ENCODE data around the gene AGFG2. TPM values are rescaled to one million over a fixed set of nuclear protein-coding genes. Genes with fewer than 3 reads are reported as not detected.

The AGFG2 gene
- total and polyA plus RNA-seq, 2 of the 13 experiments (the other 11 are each of a cell fraction or from before 2014, with no cell fraction given): 125 to 132 TPM

- TF ChIP-seq DZIP1 (CRISPR knock-in tag; IDR thresholded peaks at IDR 0.05) (peak; percentile 84; the same call in 1 of the 2 replicates), ZNF816 (CRISPR knock-in tag; IDR thresholded peaks at IDR 0.05; ENCODE audit: borderline replicate concordance) (peak; percentile 72; the same call in 1 of the 2 replicates), ZNF292 (CRISPR knock-in tag; IDR thresholded peaks at IDR 0.05; ENCODE audit: borderline replicate concordance, low read depth) (no peak; the same call in 1 of the 2 replicates), UBTF (CRISPR knock-in tag; IDR thresholded peaks at IDR 0.05) (peak; percentile 78), ZBTB46 (CRISPR knock-in tag; IDR thresholded peaks at IDR 0.05; ENCODE audit: borderline replicate concordance) (no peak), HCFC1 (IDR thresholded peaks at IDR 0.05; ENCODE audit: low read depth, low read length) (no peak; the same call in 1 of the 2 replicates), ZSCAN25 (CRISPR knock-in tag; IDR thresholded peaks at IDR 0.05) (0 out of 2 replicates have a peak, but pooled peaks have one; percentile 41), MED13 (CRISPR knock-in tag; IDR thresholded peaks at IDR 0.05) (peak; percentile 32; the same call in 1 of the 2 replicates), ZNF574 (CRISPR knock-in tag; IDR thresholded peaks at IDR 0.05) (peak; percentile 59), CREB3 (CRISPR knock-in tag; IDR thresholded peaks at IDR 0.05) (0 out of 2 replicates have a peak, but pooled peaks have one; percentile 33), ZFP91 (CRISPR knock-in tag; IDR thresholded peaks at IDR 0.05; ENCODE audit: borderline replicate concordance) (peak; percentile 64), KDM5A (IDR thresholded peaks at IDR 0.05; ENCODE audit: borderline replicate concordance, low read length) (peak; percentile 71; the same call in 1 of the 2 replicates)
Observed at GRCh38 chr7:100538654-100539435, at the start of gene AGFG2 (continued).
